GM12872 (cell line): ENCODE results near the gene TMUB1.

Source experiments
- TF ChIP-seq, protein P1 (sequence below): IDR thresholded peaks from 3 replicates; pipeline ENCODE4 v1.5.1; 2011; ENCODE audit warnings: low read depth, mild to moderate bottlenecking, low read length, moderate library complexity; ENCODE audit not compliant: insufficient read depth

TMUB1 gene

DNA sequence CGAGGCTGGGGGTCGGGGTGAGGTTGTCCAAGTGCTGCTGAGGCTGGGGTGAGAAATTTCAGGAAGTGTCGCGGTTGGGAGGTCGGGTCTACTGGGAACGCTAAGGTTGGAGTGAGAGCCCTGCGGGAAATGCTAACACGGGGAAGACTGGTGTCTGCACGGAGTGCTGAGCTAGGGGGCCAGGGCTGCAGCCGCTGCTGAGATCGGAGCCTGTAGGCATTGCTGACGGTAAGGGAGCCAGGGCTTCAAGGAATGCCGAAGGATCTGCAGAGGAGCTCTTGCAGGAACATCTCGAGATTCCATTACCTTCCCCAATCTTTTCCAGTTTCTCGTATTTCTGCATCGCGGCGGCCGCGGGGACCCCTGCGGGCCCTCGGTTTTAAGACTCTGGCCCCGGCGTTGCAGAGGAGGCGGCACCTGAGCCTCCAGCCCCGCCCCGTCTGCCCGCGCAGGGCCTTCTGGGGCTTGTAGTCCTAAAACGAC lies 25.7 kb downstream of the TMUB1 start, which contains the start of gene CDK5:
TSS of gene CDK5 (minus strand) at position 392 of the 483 bp plus-strand sequence. CDS start at position 343, 49 bp downstream.
- TF ChIP-seq, protein P1, sequence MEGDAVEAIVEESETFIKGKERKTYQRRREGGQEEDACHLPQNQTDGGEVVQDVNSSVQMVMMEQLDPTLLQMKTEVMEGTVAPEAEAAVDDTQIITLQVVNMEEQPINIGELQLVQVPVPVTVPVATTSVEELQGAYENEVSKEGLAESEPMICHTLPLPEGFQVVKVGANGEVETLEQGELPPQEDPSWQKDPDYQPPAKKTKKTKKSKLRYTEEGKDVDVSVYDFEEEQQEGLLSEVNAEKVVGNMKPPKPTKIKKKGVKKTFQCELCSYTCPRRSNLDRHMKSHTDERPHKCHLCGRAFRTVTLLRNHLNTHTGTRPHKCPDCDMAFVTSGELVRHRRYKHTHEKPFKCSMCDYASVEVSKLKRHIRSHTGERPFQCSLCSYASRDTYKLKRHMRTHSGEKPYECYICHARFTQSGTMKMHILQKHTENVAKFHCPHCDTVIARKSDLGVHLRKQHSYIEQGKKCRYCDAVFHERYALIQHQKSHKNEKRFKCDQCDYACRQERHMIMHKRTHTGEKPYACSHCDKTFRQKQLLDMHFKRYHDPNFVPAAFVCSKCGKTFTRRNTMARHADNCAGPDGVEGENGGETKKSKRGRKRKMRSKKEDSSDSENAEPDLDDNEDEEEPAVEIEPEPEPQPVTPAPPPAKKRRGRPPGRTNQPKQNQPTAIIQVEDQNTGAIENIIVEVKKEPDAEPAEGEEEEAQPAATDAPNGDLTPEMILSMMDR, result no peak

DNA sequence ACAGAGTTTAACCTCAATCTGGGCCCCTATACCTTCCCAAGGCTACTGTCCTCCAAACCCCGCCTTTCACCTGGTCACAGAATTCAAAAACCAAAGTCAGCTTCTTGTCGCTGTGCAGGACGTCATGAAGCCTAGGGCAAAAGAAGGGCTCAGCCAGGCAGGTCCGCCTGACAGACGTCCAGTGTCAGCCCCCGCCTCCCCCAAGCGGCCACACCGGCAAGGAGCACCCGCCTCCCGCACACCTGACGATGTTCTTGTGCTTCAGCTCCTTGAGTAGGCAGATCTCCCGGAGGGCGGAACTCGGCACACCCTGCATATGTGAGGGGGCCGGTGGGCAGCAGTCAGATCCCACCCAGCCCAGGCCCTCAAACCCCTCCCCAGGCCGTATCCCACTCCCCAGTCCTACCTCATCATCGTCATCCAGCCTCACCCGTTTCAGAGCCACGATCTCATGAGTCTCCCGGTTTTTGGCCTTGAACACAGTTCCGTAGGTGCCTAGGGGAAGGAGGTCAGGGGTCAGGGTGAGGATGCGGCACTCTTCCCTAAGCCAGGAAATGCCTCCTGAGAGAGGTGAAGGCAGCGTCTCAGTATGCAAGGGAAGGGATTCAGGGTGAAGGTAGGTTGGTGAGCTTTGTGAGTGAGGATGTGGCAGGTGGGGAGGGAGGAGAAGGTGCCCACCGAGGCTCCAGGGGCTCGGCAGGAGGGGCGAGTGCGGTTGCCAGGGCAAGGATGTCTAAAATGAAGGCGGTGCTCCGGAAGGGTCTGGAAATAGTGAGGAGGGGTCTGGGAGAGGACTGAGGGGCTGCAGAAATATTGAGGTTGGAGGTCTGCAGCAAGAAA lies 26.4 kb downstream of the TMUB1 start:
- TF ChIP-seq, protein P1, result no peak

GRCh38 chr7:151056283-151056665 lies 27.0 kb downstream of the TMUB1 start:
- TF ChIP-seq, protein P1, result no peak

GRCh38 chr7:151053751-151054150 lies 29.5 kb downstream of the TMUB1 start:
- TF ChIP-seq, protein P1, result no peak

DNA sequence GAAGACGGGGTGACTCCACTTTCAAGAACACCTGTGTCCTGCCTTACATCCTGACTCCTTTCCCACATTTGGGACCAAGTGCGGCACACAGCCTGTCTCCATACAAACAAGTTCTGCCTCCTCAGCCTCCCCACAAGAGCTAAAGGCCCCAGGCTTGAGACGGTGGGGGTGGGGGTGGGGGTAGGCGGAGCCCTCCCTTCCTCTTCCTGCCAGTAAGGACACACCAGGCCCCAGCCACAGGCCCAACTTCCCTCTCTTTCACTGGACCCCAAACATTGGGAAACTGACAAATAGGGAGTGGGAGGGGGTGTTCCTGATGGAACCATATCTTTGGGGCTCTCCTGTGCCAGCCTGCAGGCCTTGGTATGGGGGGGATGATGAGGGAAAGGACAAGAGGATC lies 30.2 kb downstream of the TMUB1 start:
- TF ChIP-seq, protein P1, result no peak

- TF ChIP-seq, protein P1, result no peak
Measured at GRCh38 chr7:151051108-151051507, 32.2 kb downstream of the TMUB1 start.

- TF ChIP-seq, protein P1, result no peak
Measured at GRCh38 chr7:151048911-151049463, 34.3 kb downstream of the TMUB1 start.
